Stimulated activated CD4-positive, alpha-beta T cell treated with anti-CD3 and anti-CD28 coated beads, Interleukin-1b, Interleukin-23, amount 100 ng/mL, for 4 hours (primary cell): ENCODE data around the gene GUCD1.
"Not testable (repeated sequence)": the region's sequence is repeated elsewhere in the genome, so short reads cannot be mapped to it uniquely, and the experiment has no call there.

Experiments
- DNase-seq, 2 donors: peaks; one replicate each; pipeline ENCODE4 v3.0.0-alpha.2; 2020; ENCODE audit warnings: low read depth in 2 of 2

The GUCD1 gene

DNA sequence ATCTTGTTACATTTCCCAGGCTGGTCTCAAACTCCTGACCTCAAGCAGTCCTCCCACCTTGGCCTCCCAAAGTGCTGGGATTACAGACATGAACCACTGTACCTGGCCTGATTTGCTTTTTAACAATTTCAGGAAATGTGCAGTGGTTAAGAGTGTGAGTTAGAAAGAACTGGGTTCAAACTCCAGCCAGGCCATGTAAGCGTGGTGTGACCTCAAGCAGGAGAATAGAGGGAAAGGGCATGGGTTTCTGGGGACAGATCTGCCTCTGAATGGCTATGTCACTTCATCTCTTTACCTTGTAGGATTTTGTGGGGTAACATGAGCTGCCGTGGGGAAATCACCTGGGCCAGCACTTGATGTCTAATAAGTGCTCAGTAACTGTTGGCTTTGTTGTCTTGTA, 10.1 kb upstream of the GUCD1 start:
- DNase-seq, result no peak

DNA sequence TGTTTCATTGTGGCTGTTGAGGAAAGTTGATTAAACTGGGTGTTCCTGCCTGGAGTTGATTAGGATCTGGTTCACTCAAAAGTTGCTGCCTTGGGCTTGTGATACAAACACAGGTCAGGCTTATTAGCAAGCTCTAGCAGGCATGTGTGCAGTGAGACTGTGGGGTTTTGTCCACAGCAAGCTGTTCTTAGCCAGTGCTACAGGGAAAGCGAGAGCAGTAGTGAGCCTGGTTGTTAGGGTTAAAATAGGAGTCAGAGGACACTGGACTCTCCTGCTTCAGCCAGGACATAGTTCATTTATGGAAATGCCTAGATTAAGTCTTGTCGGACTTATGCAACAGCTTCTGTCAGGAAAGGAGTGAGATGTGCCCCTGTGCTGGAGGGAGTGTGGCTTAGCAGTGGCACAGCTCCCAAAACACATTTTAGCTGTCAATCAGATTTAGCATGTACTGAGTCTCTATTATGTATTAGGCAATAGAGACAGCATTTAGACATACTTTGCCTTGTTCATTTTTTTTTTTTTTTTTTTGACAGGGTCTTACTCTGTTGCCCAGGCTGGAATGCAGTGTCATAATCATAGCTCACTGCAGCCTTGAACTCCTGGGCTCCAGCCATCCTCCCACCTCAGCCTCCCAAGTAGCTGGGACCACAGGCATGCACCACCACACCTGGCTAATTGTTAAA, 9.6 kb upstream of the GUCD1 start:
- no peak for DNase-seq

DNA sequence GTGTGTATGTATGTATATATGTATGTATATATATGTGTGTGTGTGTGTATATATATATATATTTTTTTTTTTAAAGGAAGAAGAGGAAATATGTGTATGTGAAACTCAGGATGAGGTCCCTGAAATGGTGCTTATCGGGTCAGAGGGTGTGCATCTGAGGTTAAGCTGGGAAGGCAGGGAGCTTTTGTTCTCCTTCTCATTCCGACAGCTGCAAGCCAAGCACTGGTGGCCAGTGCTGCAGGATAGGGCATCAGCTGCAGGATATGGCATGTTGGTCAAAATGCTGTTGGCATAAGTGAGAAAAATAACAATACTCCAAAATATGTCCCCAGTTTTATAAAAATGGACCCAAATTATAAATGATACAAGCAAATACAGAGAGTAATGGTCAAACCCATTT, 8.3 kb upstream of the GUCD1 start:
- DNase-seq, result no peak

DNA sequence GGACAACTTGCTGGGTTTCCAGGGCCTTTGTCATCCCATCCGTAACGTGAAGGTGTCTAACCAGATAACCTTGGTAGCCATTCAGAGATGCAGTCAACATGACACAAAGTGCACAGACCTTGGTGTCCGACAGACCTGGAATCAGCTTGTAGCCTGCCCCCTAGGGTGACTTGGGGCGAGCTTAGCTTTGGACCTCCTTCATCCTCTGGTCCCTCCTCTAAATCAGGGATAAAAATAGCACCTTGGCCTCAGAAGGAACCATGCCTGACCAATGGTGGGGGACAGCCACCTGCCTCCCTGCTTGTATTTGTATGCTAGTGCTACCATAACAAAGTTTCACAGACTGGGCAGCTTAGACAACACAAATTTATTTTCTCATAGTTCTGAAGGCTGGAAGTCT, 4.5 kb upstream of the GUCD1 start:
- DNase-seq, result no peak

DNA sequence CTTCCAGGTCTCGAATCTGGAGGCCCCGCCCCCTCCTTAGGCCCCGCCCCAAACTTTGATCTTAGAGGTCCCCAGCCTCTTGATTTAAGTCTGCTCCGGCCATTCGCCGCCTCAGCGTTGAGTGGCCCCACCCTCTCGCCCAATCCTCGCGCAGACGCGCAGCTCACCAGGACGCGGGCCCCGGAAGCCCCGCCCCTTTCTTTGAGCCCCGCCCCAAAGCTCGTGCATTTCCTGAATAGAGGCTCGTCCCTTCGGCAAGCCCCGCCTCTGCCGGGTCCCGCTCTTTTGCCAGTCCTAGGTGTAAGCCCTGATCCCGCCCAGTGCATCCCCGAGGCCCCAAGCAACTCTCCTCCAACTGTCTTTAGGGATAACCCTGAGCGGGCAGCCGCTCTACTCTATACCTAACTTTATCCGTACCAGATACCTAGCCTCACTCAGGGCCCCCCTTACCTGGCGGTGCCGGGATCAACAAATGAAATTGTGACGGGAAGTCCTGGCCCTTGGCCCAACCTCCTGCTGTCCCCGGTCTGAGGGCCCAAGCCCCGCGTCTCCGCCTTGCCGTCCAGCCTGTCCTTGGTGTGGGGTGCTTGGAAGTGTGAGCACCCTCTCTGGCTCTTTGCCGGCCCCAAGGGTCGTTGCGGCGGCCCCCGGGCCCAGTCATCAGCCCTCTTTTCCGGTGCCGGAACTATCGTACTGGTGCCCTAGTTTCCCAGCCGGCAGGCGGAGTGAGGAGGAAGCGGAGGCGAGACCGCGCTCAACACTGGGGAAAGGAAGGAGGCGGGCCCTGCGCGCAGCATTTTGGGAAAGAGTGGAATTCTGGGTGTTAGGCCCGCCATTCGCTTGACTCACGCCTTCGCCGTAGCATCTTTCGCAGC, 464 bp upstream of the GUCD1 start, which contains the start of gene SNRPD3:
TSS of gene SNRPD3 (plus strand) at position 835 of the 875 bp plus-strand sequence. CDS start 1,676 bp downstream, outside the sequence.
- DNase-seq, result peak; percentile 100

DNA sequence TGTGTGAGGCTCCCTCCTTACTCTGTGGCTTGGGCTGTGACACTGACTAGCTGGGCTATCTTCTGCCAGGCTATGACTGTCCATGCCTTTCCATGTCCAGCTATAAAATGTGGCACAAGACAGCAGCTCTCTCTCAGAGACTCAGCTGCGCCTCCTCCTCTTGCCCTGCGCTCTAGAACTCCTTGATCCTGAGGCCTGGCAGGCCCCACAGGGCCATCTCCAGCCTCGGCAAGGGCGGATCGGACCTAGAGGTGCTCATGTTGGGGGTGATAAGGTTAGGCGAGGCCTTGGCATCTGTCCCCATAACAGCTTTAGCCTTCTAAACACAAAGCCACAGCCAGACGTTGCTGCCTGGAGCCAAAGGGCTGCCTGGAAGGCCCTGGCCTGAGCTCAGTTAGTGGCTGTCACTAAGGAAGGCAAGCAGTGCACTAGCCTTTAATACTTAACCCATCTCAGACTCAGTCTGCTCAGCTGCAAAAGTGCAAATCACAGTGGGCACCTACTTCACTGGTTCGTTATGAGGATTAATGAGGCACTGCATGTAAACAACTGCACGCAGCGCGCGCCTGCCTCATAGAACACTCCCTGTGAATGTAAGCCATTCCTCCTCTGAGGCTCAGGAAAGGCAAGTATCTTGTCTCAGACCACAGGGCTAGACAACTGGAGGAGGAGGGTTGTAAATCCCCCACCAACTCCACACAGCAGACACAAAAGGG, 1.2 kb downstream of the GUCD1 start:
- DNase-seq, result no peak

DNA sequence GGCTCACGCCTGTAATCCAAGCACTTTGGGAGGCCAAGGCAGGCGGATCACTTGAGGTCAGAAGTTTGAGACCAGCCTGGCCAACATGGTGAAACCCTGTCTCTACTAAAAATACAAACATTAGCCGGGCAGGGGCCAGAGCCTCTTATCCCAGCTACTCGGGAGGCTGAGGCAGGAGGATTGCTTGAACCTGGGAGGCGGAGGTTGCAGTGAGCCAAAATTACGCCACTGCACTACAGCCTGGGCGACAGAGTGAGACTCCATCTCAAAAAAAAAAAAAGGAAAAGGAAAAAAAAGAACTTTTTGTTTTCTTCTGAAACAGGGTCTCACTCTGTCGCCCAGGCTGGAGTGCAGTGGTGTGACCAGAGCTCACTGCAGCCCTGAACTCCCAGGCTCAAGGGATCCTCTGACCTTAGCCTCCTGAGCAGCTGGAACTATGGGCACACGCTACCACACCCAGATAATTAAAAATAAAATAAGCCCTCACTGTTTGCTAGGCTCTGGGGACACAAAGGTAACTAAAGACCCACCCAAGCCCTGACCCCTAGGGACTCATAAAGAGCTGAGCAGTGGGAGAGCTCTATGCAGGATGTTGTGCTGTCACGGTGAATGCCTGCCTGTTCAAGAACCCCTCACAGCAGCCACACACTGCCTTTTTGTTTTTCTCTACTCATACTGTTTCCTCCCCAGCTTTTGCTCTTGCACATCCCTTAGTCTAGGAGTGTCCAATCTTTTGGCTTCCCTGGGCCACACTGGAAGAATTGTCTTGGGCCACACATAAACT, 2.2 kb downstream of the GUCD1 start:
- not testable (repeated sequence) for DNase-seq

DNA sequence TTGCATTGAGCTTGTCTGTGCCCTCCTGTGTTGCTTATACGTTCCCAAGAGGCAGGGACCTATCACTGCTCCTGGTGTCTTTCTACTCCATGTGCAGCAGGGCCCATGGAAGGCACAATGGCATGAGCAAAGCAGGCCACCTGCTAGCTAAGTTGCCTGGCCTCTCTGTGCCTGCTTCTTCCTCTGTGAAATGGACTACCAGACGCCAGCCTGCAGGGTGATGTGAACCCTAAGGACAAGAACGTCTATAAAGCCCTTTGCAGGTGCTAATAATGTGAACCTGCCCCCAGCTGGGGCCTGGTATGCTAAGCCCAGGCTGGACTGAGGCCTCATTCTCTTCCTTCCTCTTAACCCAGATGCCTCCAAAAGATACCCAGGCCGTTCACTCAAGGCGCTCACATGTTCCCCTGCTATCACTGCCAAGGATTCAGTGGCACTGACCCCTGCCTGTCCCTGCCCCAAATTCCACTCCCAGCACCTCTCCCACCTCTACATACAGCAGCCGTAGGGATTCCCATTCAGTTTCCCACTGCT, 4.0 kb downstream of the GUCD1 start:
- no peak for DNase-seq

DNA sequence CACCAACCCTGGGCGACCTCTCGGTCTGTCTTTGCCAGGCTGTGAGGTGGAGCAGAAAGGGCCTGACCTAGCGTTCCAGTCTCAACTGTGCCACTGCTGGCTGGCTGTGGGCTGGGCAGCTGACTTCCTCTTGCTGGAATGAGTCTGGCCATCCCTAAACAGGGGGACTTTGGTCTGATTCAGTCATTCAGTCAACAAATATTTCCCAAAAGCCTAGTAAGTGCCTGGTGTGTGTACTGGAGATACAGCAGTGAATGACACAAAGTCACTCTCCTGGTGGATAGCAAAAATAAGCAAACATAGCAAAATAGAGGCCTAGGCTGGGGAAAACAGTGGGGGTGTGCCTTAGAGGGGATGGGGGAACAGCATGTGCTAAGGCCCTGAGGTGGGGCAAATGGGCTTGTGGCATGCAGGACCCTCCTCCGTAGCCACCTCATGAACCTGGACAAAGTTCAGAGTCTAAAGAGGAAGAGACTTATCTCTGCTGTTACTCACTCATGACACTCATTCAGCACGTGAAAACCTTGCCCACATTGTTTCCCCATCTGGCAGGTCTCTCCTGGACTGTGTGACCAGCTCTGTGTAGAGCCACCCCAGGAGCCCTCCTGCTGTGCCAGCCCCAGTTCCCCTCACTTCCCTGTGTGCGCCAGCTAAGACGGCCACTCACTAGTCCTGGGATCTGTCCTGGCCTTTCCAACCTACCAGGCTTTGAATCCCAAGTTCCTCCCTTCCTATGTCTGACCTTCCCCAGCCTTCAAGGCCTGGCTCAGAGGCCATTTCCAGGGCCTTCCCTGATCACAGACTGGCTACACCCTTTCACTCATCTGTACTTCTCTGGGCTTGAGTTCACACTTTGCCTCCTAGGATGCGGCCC, 4.7 kb downstream of the GUCD1 start:
- no peak for DNase-seq

DNA sequence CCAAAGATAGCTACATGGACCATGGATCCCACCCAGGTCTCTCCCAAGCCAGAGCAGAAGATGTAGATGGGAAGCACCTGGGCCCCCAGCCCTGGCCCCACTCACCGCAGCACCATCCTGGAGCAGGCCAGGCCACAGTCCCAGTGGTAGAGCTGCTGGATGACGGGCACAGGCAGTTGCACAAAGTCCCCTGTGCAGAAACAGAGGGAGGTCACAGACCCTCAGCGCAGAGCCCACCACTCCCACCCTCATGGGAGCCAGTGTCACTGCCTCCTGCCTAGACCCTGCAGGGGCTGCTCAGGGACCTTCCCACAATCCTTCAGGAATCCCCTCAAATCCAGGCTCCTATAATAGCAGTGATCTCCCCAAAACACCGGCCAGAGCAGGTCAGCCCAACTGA, 6.1 kb downstream of the GUCD1 start:
- no peak for DNase-seq

DNA sequence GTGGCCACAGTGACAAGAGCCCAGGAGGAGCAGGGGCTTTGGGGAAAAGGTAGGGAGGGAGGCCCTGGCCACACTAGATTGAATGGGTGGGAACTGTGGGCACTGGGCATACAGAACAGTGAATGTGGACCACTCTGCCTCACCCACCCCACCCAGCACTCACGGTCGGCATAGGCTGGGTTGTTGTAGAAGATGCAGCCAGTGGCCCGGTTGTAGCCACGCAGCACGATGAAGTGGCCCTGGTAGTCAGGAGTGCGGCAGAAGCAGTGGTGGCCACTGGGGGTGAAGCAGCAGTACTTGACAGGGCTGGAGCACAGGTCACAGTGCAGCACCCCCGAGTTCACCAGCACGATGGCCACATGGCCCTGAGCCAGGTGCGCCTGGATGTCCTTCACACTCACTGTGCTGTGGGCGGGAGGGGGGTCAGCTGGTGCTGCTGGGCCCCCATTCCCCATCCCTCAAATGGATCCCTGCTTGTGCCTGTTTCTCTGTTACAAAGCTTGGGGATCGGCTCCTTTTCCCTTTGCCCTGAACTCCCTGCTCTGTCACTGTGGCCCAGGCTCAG, 11.2 kb downstream of the GUCD1 start:
- no peak for DNase-seq

DNA sequence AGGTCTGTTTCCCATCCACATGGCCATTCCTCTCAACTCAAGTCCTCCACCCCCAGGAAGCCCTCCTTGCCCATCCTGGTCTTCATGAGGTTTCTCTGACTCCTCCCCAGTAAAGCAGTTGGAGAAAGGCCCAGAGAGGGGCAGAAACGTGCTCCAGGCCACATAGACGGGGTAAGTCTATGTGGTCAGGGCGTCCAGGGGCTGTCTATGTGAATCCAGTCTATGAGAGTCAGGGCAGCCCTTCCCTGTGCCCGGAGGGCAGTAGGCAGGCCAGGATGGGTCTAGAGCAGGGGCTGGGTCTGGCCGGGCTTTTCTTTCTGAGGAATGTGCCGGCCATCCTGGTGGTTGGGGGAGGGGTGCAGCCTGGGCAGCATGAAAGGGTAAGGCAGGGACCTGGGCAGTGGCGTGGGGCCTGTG, 11.7 kb downstream of the GUCD1 start:
- DNase-seq, result no peak

DNA sequence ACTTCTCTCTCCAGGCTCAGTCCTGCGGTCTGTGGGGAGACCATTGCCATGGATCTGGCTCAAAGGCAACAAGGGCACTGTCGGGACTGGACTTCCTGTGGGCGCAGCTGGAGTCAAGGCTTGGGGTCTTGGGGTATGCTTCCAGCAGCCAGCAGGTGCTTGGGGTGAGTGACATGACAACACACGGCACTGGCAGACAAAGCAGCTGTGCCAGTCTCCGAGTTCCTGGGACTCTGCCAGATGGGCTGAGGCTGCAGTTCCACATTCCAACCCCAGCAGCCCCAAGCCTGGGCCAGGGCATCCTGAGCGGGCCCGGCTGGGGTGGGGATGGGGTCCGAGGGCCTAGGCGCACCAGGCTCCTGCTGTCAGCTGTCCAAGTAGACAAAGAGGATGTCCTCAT, 12.3 kb downstream of the GUCD1 start:
- DNase-seq, result no peak

DNA sequence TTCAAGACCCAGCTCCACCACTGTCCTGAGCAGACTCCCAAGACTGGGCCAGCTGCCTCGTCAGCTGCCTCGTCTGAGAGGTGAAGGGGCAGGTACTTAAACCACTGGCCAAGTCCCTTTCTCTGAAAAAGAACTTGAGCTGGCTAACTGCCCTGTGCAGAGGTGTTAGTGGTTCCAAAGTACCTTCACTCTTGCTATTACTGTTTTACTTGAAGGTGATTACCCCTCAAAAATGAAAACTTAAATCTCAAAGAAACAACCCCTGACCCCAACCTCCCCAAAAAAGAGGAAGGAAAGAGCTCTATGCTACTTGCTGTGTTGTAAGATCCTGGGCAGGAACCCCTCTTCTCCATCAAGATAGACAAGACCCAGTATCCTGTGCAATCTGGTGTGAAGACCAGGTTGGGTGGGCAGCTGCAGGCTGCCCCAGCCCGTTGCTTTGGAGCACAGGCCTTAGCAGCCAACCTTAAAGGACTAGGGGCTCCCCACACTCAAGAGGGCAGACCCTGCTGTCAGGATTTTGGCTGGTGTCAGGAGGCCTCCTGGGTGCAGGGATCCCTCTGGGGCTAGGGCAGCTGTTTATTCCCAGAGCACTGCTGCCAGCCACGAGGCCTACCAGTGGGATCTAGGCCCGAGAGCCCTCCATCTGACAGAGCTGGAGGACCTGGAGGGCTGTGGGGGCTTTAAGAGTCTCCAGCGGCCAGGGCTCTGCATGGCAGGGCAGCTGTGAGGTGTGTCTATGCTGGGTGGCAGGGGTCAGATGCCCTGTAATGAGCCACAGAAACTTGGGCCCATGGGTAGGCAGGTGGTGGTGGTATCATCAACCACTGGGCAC, 13.0 kb downstream of the GUCD1 start:
- no peak for DNase-seq

DNA sequence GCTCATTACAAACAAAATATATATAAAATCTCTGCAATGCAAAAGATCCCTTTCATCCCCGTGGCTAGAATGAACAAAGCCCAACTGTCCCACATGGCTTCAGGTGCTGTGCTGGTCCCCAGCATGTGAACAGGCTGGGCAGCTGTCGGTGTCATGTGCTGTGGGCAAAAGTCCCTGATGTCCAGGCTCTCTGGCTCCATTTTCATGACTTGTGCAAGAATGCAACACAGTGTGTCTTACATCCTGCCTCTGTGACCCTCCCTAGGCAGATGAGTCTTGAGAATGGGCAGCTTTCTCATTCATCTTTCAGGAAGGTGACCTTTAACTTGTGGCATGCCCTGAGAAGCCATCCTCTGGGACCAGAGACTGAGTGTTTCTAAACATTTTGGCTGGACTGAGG, 14.5 kb downstream of the GUCD1 start:
- DNase-seq, result no peak

DNA sequence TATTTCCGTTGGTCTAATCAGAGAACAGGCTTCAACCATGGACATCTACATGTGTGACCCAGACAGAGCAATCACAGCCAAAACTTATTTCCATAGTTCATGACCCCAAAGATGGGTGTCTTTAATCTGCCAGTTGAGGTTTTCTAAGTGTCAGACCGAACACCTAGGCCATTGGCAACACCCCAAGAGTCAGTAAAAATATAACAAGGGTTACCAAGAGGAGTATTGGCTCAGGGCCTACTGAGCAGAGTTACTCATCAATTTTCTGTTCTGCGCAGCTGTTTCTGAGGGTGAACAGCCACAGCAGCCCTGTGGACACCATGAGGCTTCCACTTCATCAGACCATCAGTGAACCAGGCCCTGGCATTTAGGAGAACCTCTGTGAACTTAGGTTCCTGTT, 18.8 kb downstream of the GUCD1 start:
- DNase-seq, result no peak

DNA sequence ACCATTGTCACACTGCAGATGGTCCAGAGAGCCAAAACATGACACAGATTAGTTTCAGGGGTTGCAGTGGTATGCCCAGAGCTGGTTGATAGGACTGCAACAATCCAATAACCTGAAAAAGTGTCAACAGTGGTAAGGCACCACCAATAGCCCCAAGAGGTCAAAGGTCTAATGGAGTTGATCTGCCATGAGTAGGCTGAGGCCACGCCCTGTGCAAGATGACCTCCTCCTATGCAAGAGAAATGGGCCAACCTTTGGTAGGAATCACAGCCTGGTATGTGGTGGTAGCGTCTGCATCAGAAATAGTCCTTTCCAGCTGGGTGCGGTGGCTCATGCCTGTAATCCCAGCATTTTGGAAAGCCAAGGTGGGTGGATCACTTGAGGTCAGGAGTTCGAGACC, 19.6 kb downstream of the GUCD1 start:
- no peak for DNase-seq

DNA sequence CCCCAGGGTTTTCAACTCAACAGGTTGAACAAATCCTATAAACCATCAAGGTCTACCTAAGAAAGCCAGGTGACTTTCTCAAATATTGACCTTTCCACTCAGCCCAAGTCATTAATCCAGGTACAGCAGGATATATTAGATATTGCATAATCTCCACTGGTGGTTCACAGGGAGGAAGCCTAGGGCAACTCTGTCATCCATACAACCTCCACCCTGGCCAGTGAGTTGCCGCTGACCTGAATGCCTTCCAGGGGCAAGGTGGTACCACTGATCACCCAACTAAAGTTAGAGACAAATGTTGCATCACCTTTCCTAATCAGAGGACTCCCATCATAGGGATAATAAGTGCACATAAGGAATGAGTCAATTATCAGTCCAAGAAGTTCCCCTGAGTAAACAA, 22.9 kb downstream of the GUCD1 start:
- DNase-seq, result no peak

DNA sequence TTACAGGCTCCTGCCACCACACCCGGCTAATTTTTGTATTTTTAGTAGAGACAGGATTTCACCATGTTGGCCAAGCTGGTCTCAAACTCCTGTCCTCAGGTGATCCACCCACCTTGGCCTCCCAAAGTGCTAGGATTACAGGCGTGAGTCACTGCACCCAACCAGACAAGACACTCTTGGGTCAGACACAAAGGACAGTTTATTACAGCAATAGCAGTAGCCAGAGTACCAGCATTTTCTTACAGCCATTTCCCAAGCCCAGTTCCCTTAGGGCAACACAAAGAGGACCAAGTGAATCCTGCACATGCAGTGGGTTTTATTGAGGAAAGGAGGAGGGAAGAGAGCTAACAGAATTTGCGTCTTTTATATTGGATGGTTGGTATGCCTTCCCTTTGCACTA, 24.0 kb downstream of the GUCD1 start:
- DNase-seq, result not testable (repeated sequence)
